IMR-90 (cell line): ENCODE results near the gene PPP1R12B. TPM values are rescaled to one million over a fixed set of nuclear protein-coding genes. Genes with fewer than 3 reads are reported as not detected.
"Not testable (repeated sequence)": the region's sequence is repeated elsewhere in the genome, so short reads cannot be mapped to it uniquely, and the experiment has no call there.

Experiments
- ATAC-seq: fragments of 200-7000 bp; cut with Tn5 transposase; 2 replicates; pipeline ENCODE4 v1.9.1; 2020; ENCODE audit warnings: low read depth, mild to moderate bottlenecking, moderate library complexity
- BruUV-seq: library from RNA; stranded (reverse); fragments of 400-500 nt; replicated peaks from 2 replicates; lab custom pipeline; 2021; lab: Mats Ljungman, UMichigan
- CTCF ChIA-PET: fragments of 300-600 bp; formaldehyde crosslinking; extraction: SDS; loops from one replicate; lab custom pipeline; 2021; ENCODE audit warnings: antibody characterized with exemption; lab: Yijun Ruan, JAX
- POLR2A ChIA-PET: fragments of 300-600 bp; sonication (Branson Sonifier 250); formaldehyde crosslinking; loops from one replicate; lab custom pipeline; 2022; ENCODE audit warnings: antibody characterized with exemption; ENCODE audit not compliant: unreplicated experiment; lab: Charles Lee
- DNase-seq: peaks from one replicate; pipeline ENCODE4 v3.0.0; 2013
- H2AFZ ChIP-seq: replicated peaks from 2 replicates; pipeline ENCODE3; 2013; ENCODE audit warnings: low read length, mild to moderate bottlenecking; ENCODE audit not compliant: poor library complexity
- H2AK5ac ChIP-seq: 2 replicates; pipeline ENCODE4 v1.6.1; 2013; ENCODE audit warnings: low read depth, low read length, inconsistent platforms
- H2AK9ac ChIP-seq: replicated peaks from 2 replicates; pipeline ENCODE3; 2013; ENCODE audit warnings: mild to moderate bottlenecking, low read depth, low read length, moderate library complexity; ENCODE audit not compliant: poor library complexity
- H2BK120ac ChIP-seq: 2 replicates; pipeline ENCODE4 v1.6.1; 2013; ENCODE audit warnings: low read depth, low read length, inconsistent platforms
- H2BK15ac ChIP-seq: 3 replicates; pipeline ENCODE4 v1.6.1; 2013; ENCODE audit warnings: low read depth, low read length, inconsistent platforms
- H2BK20ac ChIP-seq: 2 replicates; pipeline ENCODE4 v1.6.1; 2013; ENCODE audit warnings: low read depth, mild to moderate bottlenecking, inconsistent platforms, low read length, moderate library complexity
- H2BK5ac ChIP-seq: 2 replicates; pipeline ENCODE4 v1.6.1; 2013; ENCODE audit warnings: mild to moderate bottlenecking, low read depth, low read length, inconsistent platforms; ENCODE audit not compliant: poor library complexity, severe bottlenecking
- H3K14ac ChIP-seq: replicated peaks from 2 replicates; pipeline ENCODE4 v1.6.1; 2013; ENCODE audit warnings: low read depth, low read length, inconsistent platforms
- H3K18ac ChIP-seq: 2 replicates; pipeline ENCODE4 v1.6.1; 2013; ENCODE audit warnings: low read depth, low read length, control low read depth
- H3K23ac ChIP-seq: 2 replicates; pipeline ENCODE4 v1.6.1; 2013; ENCODE audit warnings: low read depth, low read length, inconsistent platforms
- H3K27ac ChIP-seq: 2 replicates; pipeline ENCODE4 v1.5.1; 2013; ENCODE audit warnings: mild to moderate bottlenecking, control low read depth, low read length; ENCODE audit not compliant: insufficient read depth
- H3K27me3 ChIP-seq: 2 replicates; pipeline ENCODE4 v1.6.1; 2013; ENCODE audit warnings: low read length; ENCODE audit not compliant: control insufficient read depth, insufficient read depth
- H3K36me3 ChIP-seq: 2 replicates; pipeline ENCODE4 v1.6.1; 2013; ENCODE audit warnings: low read length, mixed read lengths; ENCODE audit not compliant: control insufficient read depth, insufficient read depth
- H3K4ac ChIP-seq: 2 replicates; pipeline ENCODE4 v1.6.1; 2013; ENCODE audit warnings: low read depth, low read length, inconsistent platforms
- H3K4me1 ChIP-seq: 2 replicates; pipeline ENCODE4 v1.6.1; 2013; ENCODE audit warnings: low read length, mixed read lengths; ENCODE audit not compliant: control insufficient read depth, insufficient read depth
- H3K4me2 ChIP-seq: 2 replicates; pipeline ENCODE4 v1.6.1; 2013; ENCODE audit warnings: low read depth, mild to moderate bottlenecking, control low read depth, low read length, moderate library complexity
- H3K4me3 ChIP-seq: 2 replicates; pipeline ENCODE4 v1.5.1; 2013; ENCODE audit warnings: low read depth, mild to moderate bottlenecking, control low read depth, low read length, moderate library complexity; ENCODE audit not compliant: insufficient read depth
- H3K56ac ChIP-seq: 2 replicates; pipeline ENCODE4 v1.6.1; 2013; ENCODE audit warnings: low read length, inconsistent platforms; ENCODE audit not compliant: insufficient read depth; ENCODE audit errors: extremely low read depth
- H3K79me1 ChIP-seq, 2 experiments: 2 replicates each; pipeline ENCODE4 v1.6.1; 2013; ENCODE audit warnings: low read length in 2 of 2, inconsistent platforms in 1 of 2, low read depth in 1 of 2
- H3K9ac ChIP-seq: 2 replicates; pipeline ENCODE4 v1.6.1; 2013; ENCODE audit warnings: low read depth, low read length, control low read depth
- H3K9me1 ChIP-seq: 2 replicates; pipeline ENCODE4 v1.6.1; 2013; ENCODE audit warnings: low read length, inconsistent platforms; ENCODE audit not compliant: insufficient read depth
- H3K9me3 ChIP-seq: 2 replicates; pipeline ENCODE4 v1.6.1; 2013; ENCODE audit warnings: low read length; ENCODE audit not compliant: control insufficient read depth, insufficient read depth
- H4K20me1 ChIP-seq: 2 replicates; pipeline ENCODE4 v1.6.1; 2013; ENCODE audit warnings: low read length, inconsistent platforms; ENCODE audit not compliant: insufficient read depth
- H4K5ac ChIP-seq: 2 replicates; pipeline ENCODE4 v1.6.1; 2013; ENCODE audit warnings: mild to moderate bottlenecking, low read depth, low read length, control low read depth
- H4K8ac ChIP-seq, 2 experiments: 2 replicates each; pipeline ENCODE4 v1.6.1; 2013; ENCODE audit warnings: low read depth in 2 of 2, low read length in 2 of 2, control low read depth in 1 of 2, inconsistent platforms in 1 of 2
- H4K91ac ChIP-seq: 2 replicates; pipeline ENCODE4 v1.6.1; 2013; ENCODE audit warnings: low read depth, low read length, inconsistent platforms; ENCODE audit not compliant: insufficient read depth
- WGBS, 2 experiments: methylation state at CpG; one replicate each; pipeline versions ENCODE4 v1.1.5 to v1.1.7; 2013; ENCODE audit warnings: missing lambda C conversion rate in 2 of 2; ENCODE audit not compliant: insufficient read length in 1 of 2; ENCODE audit errors: extremely low coverage in 2 of 2; 5-methylcytosine and 5-hydroxymethylcytosine counted together
- dilution Hi-C: fragments of 300-500 bp; cut with HindIII; formaldehyde crosslinking; loops from one replicate; pipeline ENCODE4 v1.14.3; 2018; ENCODE audit warnings: low sequenced_read_pairs; ENCODE audit not compliant: unreplicated experiment
- in situ Hi-C: fragments of 300-500 bp; cut with MboI; formaldehyde crosslinking; loops from 3 replicates; pipeline ENCODE4 v1.14.3; 2019; ENCODE audit warnings: low sequenced_read_pairs, inconsistent platforms, mixed read lengths
- intact Hi-C: fragments of 100-400 bp; cut with micrococcal nuclease; formaldehyde crosslinking; loops from 2 replicates; pipeline ENCODE4 v1.10.0; 2022
- polyA plus RNA-seq, 3 experiments: library from polyadenylated mRNA; depleted of rRNA; stranded (reverse); fragments of >200 nt; gene quantifications; 2 replicates each; pipeline ENCODE4 v1.2.3, GENCODE V29; 2012; ENCODE audit warnings: low replicate concordance in 1 of 3
- total RNA-seq: library from RNA; depleted of rRNA; stranded (reverse); fragments of >200 nt; gene quantifications from 2 replicates; pipeline ENCODE4 v1.2.3, GENCODE V29; 2012

Gene PPP1R12B
- total and polyA plus RNA-seq, 2 of the 4 experiments (the other 2 are of a cell fraction): 8.5 to 12.0 TPM

GRCh38 chr1:202419731-202420130 lies 71.2 kb downstream of the PPP1R12B start:
- H2AK9ac ChIP-seq, H2BK15ac ChIP-seq, dilution Hi-C loops, H4K91ac ChIP-seq, BruUV-seq, intact Hi-C loops, ATAC-seq, H3K79me1 ChIP-seq, POLR2A ChIA-PET, H3K4me1 ChIP-seq, H3K4me3 ChIP-seq, H2AFZ ChIP-seq, H3K9me3 ChIP-seq, H3K9ac ChIP-seq, H3K4me2 ChIP-seq, in situ Hi-C loops, H3K56ac ChIP-seq, H2BK5ac ChIP-seq, H2BK120ac ChIP-seq, H3K18ac ChIP-seq, H3K9me1 ChIP-seq, H3K14ac ChIP-seq, DNase-seq, H4K8ac ChIP-seq, H4K5ac ChIP-seq, H3K27me3 ChIP-seq, H3K27ac ChIP-seq, H2BK20ac ChIP-seq, H2AK5ac ChIP-seq, CTCF ChIA-PET, H3K23ac ChIP-seq, H3K36me3 ChIP-seq, H4K20me1 ChIP-seq, H3K4ac ChIP-seq: not testable (repeated sequence)
- 100% methylated on average over 1 of the region's 3 CpGs; no CpG with 5 or more reads in 1 of the 2 experiments for whole genome bisulfite sequencing, 2 experiments

GRCh38 chr1:202420422-202421094 lies 72.1 kb downstream of the PPP1R12B start:
- H3K4ac ChIP-seq, H3K14ac ChIP-seq, H3K4me2 ChIP-seq, H3K18ac ChIP-seq, H4K20me1 ChIP-seq, H2BK15ac ChIP-seq, ATAC-seq, H3K27ac ChIP-seq, H2BK5ac ChIP-seq, H3K4me1 ChIP-seq, H3K9me1 ChIP-seq, H2BK120ac ChIP-seq, H3K4me3 ChIP-seq, H3K9me3 ChIP-seq, H3K27me3 ChIP-seq, H3K23ac ChIP-seq, H2AK9ac ChIP-seq, H2AK5ac ChIP-seq, POLR2A ChIA-PET, in situ Hi-C loops, H4K8ac ChIP-seq, H3K36me3 ChIP-seq, dilution Hi-C loops, DNase-seq, H3K56ac ChIP-seq, H2AFZ ChIP-seq, H2BK20ac ChIP-seq, intact Hi-C loops, H4K5ac ChIP-seq, H3K79me1 ChIP-seq, H3K9ac ChIP-seq, H4K91ac ChIP-seq, BruUV-seq, CTCF ChIA-PET: not testable (repeated sequence)
- 86% methylated on average over 1 of the region's 3 CpGs; no CpG with 5 or more reads in 1 of the 2 experiments for WGBS, 2 experiments
